Mesothelial cell of epicardium (in vitro differentiated cells): ENCODE measurements around the gene GRM7. TPM values are rescaled to one million over a fixed set of nuclear protein-coding genes. Genes with fewer than 3 reads are reported as not detected.

Source experiments
- DNase-seq, 2 experiments: peaks; one replicate each; pipeline ENCODE4 v3.0.0; 2021; ENCODE audit warnings: low spot score in 2 of 2; ENCODE audit not compliant: unreplicated experiment in 2 of 2
- H3K27ac Mint-ChIP-seq: 2 replicates; pipeline ENCODE4 v1.8.0; 2021; ENCODE audit warnings: mixed read lengths
- H3K27me3 Mint-ChIP-seq: 2 replicates; pipeline ENCODE4 v1.8.0; 2021; ENCODE audit warnings: low read depth, mixed read lengths
- H3K36me3 Mint-ChIP-seq: 2 replicates; pipeline ENCODE4 v1.8.0; 2021; ENCODE audit warnings: mixed read lengths
- H3K4me1 Mint-ChIP-seq: 2 replicates; pipeline ENCODE4 v1.8.0; 2021; ENCODE audit warnings: mixed read lengths
- H3K4me3 Mint-ChIP-seq: 2 replicates; pipeline ENCODE4 v1.8.0; 2021; ENCODE audit warnings: mild to moderate bottlenecking, moderate library complexity, mixed read lengths
- H3K9me3 Mint-ChIP-seq: 2 replicates; pipeline ENCODE4 v1.8.0; 2021; ENCODE audit warnings: mixed read lengths
- CTCF ChIP-seq: fragments of 200-600 bp; sonication (generic); IDR thresholded peaks from one replicate; pipeline ENCODE4 v1.5.0; 2021; ENCODE audit warnings: antibody characterized with exemption; ENCODE audit not compliant: unreplicated experiment
- total RNA-seq: library from RNA; stranded (reverse); gene quantifications from 3 replicates; pipeline ENCODE4 v1.2.1, GENCODE V29; 2021

GRM7 gene
- total RNA-seq, 1 donor from 2014 or later = 0.69 TPM

GRCh38 chr3:7172996-7173395 lies 312.1 kb downstream of the GRM7 start:
- Mint-ChIP-seq H3K4me1 (no peaks in the 10 kb centered on the region), H3K4me3 (no peak overlapping the region), H3K27ac (no peak overlapping the region), H3K36me3 (no peaks in the 10 kb centered on the region), H3K9me3 (peaks cover 5% of the 10 kb centered on the region), H3K27me3 (peaks cover 2% of the 10 kb centered on the region)
- TF ChIP-seq CTCF = no peak
- no peak for DNase-seq

GRCh38 chr3:7188551-7188950 lies 327.6 kb downstream of the GRM7 start:
- no peak overlapping the region for H3K27ac Mint-ChIP-seq
- no peak for TF ChIP-seq CTCF
- H3K4me3 Mint-ChIP-seq = no peak overlapping the region
- DNase-seq = no peak
- H3K9me3 Mint-ChIP-seq = no peaks in the 10 kb centered on the region
- H3K4me1 Mint-ChIP-seq = no peaks in the 10 kb centered on the region
- no peaks in the 10 kb centered on the region for H3K36me3 Mint-ChIP-seq
- no peaks in the 10 kb centered on the region for H3K27me3 Mint-ChIP-seq

- no peaks in the 10 kb centered on the region for H3K27me3 Mint-ChIP-seq
- DNase-seq = no peak
- H3K9me3 Mint-ChIP-seq = no peaks in the 10 kb centered on the region
- H3K27ac Mint-ChIP-seq = no peak overlapping the region
- no peaks in the 10 kb centered on the region for H3K4me1 Mint-ChIP-seq
- H3K36me3 Mint-ChIP-seq = no peaks in the 10 kb centered on the region
- TF ChIP-seq CTCF = no peak
- H3K4me3 Mint-ChIP-seq = no peak overlapping the region
These were observed 329.2 kb downstream of the GRM7 start for GRCh38 chr3:7190095-7190494.

GRCh38 chr3:7193269-7193668 lies 332.4 kb downstream of the GRM7 start:
- no peak for DNase-seq
- Mint-ChIP-seq H3K36me3 (no peaks in the 10 kb centered on the region), H3K4me3 (no peak overlapping the region), H3K4me1 (no peaks in the 10 kb centered on the region), H3K9me3 (no peaks in the 10 kb centered on the region), H3K27ac (no peak overlapping the region), H3K27me3 (no peaks in the 10 kb centered on the region)
- TF ChIP-seq CTCF = no peak

GRCh38 chr3:7194071-7194835 lies 333.3 kb downstream of the GRM7 start:
- Mint-ChIP-seq H3K9me3 (no peaks in the 10 kb centered on the region), H3K36me3 (no peaks in the 10 kb centered on the region), H3K27me3 (no peaks in the 10 kb centered on the region), H3K4me1 (no peaks in the 10 kb centered on the region), H3K4me3 (no peak overlapping the region), H3K27ac (no peak overlapping the region)
- DNase-seq = no peak
- no peak for TF ChIP-seq CTCF

GRCh38 chr3:7195934-7196333 lies 335.0 kb downstream of the GRM7 start:
- H3K4me1 Mint-ChIP-seq = no peaks in the 10 kb centered on the region
- TF ChIP-seq CTCF = no peak
- no peak overlapping the region for H3K27ac Mint-ChIP-seq
- no peaks in the 10 kb centered on the region for H3K27me3 Mint-ChIP-seq
- DNase-seq = no peak
- no peaks in the 10 kb centered on the region for H3K36me3 Mint-ChIP-seq
- no peak overlapping the region for H3K4me3 Mint-ChIP-seq
- no peaks in the 10 kb centered on the region for H3K9me3 Mint-ChIP-seq
